ENCODE results near the gene RHO.

- no peak for TF ChIP-seq POLR2A (IDR thresholded peaks at IDR 0.05)
- TF ChIP-seq, protein P1, sequence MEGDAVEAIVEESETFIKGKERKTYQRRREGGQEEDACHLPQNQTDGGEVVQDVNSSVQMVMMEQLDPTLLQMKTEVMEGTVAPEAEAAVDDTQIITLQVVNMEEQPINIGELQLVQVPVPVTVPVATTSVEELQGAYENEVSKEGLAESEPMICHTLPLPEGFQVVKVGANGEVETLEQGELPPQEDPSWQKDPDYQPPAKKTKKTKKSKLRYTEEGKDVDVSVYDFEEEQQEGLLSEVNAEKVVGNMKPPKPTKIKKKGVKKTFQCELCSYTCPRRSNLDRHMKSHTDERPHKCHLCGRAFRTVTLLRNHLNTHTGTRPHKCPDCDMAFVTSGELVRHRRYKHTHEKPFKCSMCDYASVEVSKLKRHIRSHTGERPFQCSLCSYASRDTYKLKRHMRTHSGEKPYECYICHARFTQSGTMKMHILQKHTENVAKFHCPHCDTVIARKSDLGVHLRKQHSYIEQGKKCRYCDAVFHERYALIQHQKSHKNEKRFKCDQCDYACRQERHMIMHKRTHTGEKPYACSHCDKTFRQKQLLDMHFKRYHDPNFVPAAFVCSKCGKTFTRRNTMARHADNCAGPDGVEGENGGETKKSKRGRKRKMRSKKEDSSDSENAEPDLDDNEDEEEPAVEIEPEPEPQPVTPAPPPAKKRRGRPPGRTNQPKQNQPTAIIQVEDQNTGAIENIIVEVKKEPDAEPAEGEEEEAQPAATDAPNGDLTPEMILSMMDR (IDR thresholded peaks at IDR 0.05), result no peak
Measured at GRCh38 chr3:129555616-129556357, 27.3 kb downstream of the RHO start.
